Measurements from ENCODE around the gene DAP3.
"Not testable (repeated sequence)": the region's sequence is repeated elsewhere in the genome, so short reads cannot be mapped to it uniquely, and the experiment has no call there.

Gene DAP3

GRCh38 chr1:155669233-155670162 is 19.4 kb upstream of the DAP3 start:
- TF ChIP-seq CTCF (conservative IDR thresholded peaks at IDR 0.05; ENCODE audit: low read depth, low read length): no peak
- no peak overlapping the region for H3K4me3 ChIP-seq (ENCODE audit: low read depth, low read length)
- DNase-seq (ENCODE audit: low read depth): no peak

GRCh38 chr1:155671750-155672149 is 17.1 kb upstream of the DAP3 start:
- no peak overlapping the region for H3K4me3 ChIP-seq (ENCODE audit: low read depth, low read length)
- TF ChIP-seq CTCF (conservative IDR thresholded peaks at IDR 0.05; ENCODE audit: low read depth, low read length): no peak
- no peak for DNase-seq (ENCODE audit: low read depth)

GRCh38 chr1:155673003-155673402 is 15.9 kb upstream of the DAP3 start:
- no peak overlapping the region for H3K4me3 ChIP-seq (ENCODE audit: low read depth, low read length)
- TF ChIP-seq CTCF (conservative IDR thresholded peaks at IDR 0.05; ENCODE audit: low read depth, low read length): no peak
- DNase-seq (ENCODE audit: low read depth): no peak

GRCh38 chr1:155678027-155678426 is 10.9 kb upstream of the DAP3 start:
- no peak overlapping the region for H3K4me3 ChIP-seq (ENCODE audit: low read depth, low read length)
- no peak for DNase-seq (ENCODE audit: low read depth)
- TF ChIP-seq CTCF (conservative IDR thresholded peaks at IDR 0.05; ENCODE audit: low read depth, low read length): no peak

GRCh38 chr1:155678992-155679391 is 9.9 kb upstream of the DAP3 start:
- DNase-seq (ENCODE audit: low read depth); H3K4me3 ChIP-seq (ENCODE audit: low read depth, low read length): not testable (repeated sequence)

- no peak overlapping the region for H3K4me3 ChIP-seq (ENCODE audit: low read depth, low read length)
- DNase-seq (ENCODE audit: low read depth): no peak
- no peak for TF ChIP-seq CTCF (conservative IDR thresholded peaks at IDR 0.05; ENCODE audit: low read depth, low read length)
Observed at GRCh38 chr1:155680531-155680930, 8.4 kb upstream of the DAP3 start.

GRCh38 chr1:155681776-155682175 is 7.1 kb upstream of the DAP3 start:
- H3K4me3 ChIP-seq (ENCODE audit: low read depth, low read length): no peak overlapping the region
- no peak for TF ChIP-seq CTCF (conservative IDR thresholded peaks at IDR 0.05; ENCODE audit: low read depth, low read length)
- no peak for DNase-seq (ENCODE audit: low read depth)

- DNase-seq (ENCODE audit: low read depth): peak; percentile 17
- peak overlapping the region; percentile 96 for H3K4me3 ChIP-seq (ENCODE audit: low read depth, low read length)
Observed at GRCh38 chr1:155687705-155688323, 1.1 kb upstream of the DAP3 start.
